ENCODE data around the gene MGST3.
"Not testable (repeated sequence)": the region's sequence is repeated elsewhere in the genome, so short reads cannot be mapped to it uniquely, and the experiment has no call there.

The MGST3 gene

DNA sequence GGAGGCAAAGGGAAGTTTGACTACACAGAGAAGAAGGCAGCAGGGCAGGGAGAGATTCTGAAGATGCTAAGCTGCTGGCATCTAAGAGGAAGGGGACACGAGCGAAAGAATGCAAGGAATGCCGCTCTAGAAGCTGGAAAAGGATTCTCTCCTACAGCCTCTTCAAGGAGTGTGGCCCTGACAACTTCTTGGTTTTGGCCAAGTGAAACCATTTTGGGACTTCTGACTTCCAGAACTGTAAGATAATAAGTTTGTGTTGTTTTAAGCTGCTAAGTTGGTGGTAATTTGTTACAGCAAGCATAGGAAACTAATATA is 28.5 kb downstream of the MGST3 start:
- no peak for DNase-seq

DNA sequence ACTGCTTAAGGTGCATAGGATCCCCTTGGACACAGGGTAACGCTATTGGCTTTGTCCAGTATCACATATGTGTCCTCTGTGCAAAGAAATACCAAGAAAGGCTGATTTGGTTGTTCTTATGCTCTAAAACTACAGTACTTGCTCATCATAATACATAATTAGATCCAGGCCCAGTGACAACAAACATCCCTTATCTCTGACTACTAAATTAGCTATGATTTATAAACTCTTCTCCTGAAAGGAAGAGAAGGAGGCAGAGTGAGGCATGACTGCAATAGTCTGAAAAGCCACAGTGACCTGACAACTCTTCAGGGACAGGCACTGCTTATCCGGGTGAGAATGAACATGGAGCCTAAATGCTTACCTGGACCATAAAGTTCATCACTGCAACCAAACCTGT is 30.7 kb downstream of the MGST3 start:
- DNase-seq: no peak

DNA sequence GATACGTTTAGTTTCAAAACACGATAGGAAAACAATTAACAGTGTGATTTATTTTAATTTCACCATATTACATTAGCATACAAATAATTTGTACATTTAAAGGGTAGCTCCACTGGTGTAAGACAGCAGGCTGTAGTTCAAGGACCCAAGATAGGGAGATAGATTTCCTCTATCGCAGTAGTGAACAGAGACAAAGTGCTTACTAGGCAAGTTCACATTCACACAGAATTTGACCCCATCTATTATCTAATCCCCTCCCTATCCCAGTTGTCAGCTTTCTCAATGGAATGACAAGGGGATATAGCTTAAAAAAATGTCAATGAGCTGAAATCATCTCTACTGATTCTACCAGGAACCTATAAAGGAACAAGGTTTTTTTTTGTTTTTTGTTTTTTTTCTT is 31.2 kb downstream of the MGST3 start:
- no peak for DNase-seq

DNA sequence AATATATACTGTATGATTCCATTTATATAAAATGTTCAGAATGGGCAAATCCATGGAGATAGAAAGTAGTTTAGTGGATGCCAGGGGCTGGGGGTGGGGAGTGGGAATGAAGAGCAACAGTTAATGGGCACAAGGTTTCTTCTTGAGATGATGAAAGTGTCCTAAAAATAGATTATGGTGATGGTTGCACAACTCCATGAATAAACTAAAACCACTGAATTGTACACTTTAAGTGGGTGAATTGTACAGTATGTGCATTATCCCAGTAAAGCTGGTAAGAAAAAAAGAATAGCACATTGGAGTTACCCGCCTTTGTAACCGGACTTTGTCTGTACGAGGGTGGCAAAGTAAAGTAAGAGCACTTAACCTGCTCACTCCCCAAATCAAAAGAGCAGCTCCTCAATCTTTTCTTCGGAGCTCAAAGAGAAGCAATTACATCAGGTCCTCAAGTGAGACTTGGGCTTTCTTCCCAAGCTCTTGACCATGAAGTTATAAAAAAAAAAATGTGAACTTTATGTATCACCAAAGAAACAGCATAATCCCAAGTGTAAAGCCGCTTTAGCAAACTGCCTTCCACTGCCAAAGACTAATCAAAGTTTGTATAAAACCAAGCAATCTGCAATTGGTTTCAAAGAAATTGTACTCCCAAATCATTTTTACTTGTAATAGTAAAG is 35.3 kb downstream of the MGST3 start:
- no peak for DNase-seq

DNA sequence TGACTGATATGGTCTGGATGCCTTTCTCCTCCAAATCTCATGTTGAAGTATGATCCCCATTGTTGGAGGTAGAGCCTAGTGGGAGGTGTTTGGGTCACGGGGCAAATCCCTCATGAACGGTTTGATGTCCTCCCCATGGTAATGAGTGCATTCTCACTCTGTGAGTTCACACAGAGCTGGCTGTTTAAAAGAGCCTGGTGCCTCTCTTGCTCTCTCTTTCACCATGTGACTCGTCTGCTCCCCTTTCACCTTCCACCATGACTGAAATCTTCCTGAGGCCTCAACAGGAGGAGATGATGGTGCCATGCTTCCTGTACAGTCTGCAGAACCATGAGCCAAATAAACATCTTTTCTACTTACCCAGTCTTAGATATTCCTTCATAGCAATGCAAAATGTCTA is 37.1 kb downstream of the MGST3 start:
- DNase-seq: no peak

DNA sequence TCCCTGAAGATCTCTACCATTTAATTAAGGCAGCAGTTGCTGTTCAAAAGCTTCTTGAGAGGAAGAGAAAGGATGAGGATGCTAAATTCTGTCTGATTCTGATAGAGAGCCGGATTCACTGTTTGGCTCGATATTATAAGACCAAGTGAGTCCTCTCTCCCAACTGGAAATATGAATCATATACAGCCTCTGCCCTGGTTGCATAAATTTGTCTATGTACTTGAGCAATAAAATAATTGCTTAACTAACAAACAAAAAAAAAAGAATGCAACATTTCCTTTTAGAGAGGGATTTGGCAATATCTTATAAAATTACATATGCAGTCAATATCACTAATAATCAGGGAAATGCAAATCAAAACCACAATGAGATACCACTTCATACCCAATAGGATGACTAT is 40.5 kb downstream of the MGST3 start:
- no peak for DNase-seq

DNA sequence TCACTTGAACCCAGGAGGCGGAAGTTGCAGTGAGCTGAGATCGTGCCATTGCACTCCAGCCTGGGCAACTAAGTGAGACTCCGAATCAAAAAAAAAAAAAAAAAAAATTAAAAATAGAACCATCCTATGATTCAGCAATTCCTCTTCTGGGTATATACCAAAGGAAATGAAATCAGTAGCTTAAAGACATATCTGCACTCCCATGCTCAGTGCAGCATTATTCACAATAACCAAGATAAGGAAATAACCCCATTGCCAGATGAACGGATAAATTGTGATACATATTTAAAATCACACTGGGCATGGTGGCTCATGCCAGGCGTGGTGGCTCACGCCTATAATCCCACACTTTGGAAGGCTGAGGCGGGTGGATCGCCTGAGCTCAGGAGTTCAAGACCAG is 43.6 kb downstream of the MGST3 start:
- DNase-seq: no peak

DNA sequence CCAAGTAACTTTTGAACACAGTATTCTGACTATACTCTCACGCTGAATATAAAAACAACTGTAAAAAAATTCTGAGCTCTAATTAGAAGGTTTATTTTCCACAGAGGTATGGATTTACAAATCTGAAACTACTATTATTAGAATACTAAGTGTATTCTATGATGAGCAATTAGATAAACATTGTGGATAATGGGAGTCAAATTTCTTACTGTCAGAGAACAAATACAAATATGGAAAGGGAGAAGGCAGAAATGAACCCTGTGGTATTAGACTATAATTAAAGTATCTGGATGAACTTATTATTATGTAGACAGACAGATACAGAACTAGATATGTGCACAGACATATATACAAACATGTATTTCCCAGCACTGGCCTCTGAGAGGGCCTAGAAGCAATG is 44.8 kb downstream of the MGST3 start:
- no peak for DNase-seq

DNA sequence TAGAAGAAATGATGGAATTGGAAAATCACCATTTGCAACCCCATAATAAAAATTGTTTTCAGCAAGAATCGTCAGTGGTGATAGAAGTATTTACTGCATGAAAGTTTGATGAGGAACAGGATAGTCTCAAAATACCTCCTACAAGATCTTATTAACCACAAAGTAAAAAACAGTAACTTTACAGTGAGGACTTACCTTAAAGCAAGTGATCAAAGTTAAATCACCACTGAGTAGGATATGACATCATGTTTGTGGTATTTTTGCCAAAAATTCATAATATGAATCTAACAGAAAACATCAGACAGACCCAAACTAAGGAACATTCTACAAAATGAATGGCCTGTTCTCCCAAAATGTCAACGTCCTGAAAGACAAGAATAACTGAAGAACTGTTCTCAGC is 47.5 kb downstream of the MGST3 start:
- DNase-seq: no peak

DNA sequence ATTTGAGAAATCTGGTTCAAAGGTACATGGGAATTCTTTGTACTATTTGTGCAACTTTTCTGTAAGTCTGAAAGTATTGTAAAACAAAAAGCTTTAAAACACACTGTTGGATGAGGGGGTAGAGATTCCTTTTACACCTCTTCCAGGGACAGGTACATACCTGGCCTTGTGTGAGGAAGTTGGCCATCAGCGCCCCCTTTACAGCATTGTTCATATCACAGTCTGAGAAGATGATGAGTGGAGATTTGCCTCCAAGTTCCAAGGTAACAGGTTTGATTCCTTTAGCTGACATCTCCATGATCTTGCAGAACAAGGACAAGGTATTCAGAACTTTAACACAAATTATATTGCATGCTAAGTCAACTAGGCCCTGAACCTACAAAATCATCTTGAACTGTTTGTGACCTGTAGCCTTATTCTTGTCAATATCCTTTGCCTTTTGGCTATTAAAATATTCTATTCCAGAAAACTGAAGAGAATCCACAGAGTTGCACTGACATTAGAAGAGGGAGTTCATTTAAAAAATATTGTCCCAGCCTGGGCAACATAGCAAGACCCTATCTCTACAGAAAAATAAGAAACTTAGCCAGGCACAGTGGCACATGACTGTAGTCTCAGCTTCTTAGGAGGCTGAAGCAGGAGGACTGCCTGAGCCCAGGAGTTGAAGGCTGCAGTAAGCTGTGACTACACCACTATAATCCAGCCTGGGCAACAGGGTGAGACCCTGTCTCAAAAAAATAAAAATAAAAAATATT is 48.4 kb downstream of the MGST3 start:
- DNase-seq: no peak

DNA sequence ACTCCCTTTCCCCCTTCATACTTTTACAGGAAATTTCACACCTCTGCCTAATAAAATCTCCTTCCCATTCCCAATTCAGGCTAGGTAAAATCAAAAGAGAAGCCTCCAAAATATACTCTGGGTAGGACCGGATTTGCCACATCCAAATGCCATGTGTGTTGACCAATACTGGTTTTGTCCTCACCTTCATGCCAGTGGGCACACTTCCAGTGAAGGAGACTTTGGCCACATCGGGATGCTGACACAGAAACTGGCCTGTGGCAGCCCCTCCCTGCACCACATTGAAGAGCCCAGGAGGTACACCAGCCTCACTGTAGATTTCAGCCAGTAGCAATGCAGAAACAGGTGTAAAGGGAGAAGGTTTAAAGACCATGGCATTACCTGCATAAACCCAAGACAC is 49.3 kb downstream of the MGST3 start:
- no peak for DNase-seq

DNA sequence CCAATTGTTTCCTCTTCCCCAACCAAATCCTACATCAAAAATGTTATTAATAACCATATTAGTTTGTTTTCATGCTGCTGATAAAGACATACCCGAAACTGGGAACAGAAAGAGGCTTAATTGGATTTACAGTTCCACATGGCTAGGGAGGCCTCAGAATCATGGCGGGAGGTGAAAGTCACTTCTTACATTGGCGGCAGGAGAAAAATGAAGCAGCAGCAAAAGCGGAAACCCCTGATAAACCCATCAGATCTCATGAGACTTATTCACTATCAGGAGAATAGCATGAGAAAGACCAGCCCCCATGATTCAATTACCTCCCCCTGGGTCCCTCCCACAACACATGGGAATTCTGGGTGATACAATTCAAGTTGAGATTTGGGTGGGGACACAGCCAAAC is 49.7 kb downstream of the MGST3 start:
- not testable (repeated sequence) for DNase-seq

DNA sequence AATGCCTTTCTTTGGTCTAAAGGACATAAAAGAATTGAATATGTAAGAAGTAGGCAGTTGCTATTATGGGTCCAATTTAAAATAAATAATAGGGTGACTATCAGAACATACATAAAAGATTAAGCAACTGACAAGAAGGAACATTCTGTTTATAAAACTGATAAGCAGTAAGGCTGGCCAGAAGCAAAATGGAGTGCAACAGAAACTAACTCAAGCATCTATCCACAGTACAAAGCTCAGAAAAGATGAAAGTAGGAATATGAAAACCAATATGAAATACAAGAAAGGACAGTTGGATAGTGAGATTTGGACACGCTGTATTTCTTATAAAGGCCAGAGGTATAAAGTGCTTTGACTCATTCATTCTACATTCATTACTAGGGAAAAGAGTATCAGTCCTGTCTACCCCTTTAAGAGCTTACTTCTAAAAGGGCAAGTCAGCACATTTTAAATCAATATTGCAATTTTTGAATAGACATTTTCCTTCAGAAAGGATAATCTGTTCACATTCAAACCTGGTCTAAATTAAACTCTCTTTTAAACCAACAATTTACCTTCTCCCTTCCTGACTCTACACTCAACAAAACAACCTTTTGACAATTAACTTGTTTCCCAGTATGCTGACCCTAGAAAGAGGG is 52.9 kb downstream of the MGST3 start:
- no peak for DNase-seq

DNA sequence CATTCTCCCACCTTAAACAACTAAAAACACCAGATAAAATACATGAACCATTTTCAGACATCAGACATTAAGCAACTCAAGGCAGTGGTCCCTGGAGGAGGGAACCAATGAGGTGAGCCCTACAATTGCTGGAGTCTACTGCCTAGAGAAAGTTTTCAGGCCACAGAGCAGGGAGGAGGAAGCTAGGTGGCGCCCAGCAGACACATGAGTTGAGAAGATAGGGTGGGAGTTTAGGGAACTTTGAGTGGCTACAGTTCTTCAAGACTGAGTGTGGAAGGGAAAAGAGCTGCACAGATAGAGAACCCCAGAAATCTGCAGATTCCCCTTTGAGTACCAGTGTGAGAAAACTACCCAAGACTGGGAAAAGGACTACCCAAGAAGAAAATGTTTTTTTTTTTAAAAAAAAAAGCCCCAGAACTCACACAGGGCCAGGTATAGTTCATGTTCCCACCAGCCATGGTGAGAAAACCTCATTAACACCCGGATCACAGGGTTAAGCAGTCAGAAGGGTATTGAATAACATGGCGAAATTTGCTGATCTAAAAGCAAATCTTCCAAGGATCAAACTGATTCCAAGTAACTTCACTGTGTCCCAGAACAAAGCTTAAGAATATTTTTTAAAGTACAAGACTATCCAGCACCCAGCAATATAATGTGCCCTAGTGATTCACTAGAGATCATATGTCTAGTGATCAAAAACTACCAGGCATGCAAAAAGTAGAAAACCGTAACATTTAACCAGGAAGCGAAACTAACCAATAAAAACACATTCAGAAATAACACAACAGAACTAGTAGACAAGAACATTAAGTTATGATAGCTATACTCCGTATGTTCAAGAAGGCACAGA is 55.3 kb downstream of the MGST3 start:
- DNase-seq: no peak

DNA sequence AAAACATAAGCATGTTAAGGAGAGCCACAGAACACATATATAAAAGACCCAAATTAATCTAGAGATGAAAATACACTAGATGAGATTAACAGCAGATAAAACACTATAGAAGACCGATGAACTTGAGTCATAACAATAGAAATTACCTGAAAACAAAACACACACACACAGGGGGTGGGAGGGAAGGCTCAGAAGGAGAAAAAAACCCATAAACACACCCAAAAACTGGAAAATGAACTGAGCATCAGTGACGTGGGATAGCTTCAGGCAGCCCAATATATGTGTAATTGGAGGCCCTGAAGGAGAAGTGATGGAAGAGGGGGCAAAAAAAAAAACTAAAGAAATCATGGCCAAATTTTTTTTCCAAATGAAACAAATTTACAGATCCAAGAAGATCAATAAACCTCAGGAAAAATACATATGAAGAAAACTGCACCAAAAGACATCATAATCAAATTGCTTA is 56.0 kb downstream of the MGST3 start:
- peak; percentile 9 for DNase-seq

DNA sequence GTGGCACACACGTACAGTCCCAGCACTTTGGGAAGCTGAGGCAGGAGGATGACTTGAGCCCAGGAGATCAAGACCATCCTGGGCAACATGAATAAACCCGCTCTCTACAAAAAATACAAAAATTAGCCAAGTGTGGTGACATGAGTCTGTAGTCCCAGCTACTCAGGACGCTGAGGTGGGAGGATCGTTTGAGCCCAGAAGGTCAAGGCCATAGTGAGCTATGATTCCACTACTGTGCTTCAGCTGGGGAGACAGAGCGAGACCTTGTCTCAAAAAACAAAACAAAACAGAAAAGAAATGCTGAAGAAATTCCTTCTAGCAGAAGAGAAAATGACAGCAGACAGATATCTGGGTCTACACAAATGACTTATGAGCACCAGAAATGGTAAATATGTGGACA is 57.0 kb downstream of the MGST3 start:
- DNase-seq: no peak

DNA sequence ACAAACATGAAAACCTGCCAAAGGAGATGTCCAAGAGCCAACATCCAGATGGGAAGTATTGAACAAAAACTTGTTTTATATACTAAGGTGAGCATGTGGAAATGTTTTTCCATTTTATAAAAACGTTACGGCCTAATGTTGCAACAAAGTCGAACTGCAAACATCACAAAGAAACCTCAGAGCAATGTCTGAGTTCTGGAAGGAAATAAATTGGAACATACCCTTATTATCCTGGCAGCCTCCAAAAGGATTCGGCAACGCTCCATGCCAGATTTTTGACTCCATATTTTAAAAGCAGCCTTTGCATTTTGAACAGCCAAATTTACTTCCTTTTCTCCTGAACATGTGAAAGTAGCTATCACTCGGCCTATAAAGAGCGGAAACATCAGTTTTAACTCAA is 64.0 kb downstream of the MGST3 start:
- DNase-seq: no peak

DNA sequence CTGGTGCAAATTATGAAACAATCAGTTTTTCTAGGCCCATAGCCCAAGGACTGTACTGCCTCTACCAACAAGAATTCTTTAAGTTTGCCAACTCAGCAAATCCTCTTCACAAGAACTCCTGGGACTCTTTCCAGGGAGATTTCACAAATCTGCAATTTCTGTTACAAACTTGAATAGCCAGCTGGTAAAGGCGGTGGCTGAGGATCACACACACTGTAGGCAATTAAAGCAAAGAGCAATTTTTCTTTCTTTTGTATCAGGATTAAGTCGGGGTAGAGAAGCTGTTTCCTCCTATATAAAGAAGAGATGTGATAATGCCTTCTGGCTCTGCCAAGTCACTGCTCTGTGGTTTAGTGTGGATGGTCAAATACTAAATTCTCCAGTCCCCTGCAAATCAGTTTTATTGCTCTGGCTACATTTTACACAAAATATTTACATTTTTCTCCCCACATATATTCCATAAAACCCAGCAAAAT is 65.6 kb downstream of the MGST3 start:
- DNase-seq: no peak

DNA sequence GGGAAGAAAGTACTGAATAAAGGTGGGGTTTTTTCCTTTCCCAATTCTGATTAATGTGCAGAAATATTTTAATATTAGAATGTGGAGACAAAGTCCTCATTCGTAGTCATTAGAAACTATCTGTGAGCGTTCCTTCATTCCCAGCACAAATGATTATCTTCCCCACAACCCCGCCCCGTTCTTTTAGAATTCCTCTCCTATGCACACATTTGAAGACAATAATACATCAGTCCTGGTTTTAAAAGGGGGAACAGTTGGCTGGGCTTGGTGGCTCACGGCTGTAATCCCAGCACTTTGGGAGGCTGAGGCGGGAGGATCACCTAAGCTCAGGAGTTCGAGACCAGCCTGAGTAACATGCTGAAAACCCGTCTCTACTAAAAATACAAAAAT is 66.5 kb downstream of the MGST3 start:
- no peak for DNase-seq

DNA sequence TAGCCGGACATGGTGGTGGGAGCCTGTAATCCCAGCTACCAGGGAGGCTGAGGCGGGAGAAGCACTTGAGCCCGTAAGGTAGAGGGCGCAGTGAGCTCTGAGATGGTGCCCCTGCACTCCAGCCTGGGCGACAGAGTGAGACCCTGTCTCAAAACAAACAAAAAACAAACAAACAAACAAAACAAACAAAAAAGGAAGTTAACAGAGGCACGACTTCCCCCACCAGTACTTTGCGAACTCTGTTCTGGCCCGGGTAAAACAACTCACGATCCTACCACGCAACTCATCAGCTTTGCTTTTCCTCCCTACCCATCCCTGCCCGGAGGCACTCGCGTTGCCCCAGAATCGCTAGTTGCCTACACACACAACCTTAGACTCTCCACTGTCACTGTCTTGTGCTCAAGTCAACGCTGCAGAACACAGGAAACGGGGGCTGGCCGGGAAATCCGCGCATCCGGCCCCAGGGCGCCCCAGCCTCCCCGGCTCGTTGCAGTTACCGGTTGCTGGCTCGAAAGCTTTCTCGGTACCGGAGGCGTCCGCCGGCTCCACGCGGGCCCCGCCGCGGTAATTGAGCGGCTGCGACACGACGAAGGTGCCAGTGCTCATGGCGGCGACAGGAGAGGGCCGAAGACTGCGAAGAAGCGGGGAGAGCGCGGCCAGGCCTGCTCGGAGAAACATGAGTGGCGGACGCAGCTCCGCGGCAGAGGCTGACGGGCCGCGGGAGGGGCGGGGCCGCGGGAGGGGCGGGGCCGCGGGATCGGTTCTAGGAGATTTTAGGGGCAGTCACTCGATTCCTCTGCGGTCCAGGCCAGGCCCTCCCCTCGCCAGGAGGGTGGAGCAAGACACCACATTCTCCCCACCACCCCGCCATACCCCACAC is 67.1 kb downstream of the MGST3 start, which contains the start of gene ALDH9A1:
Gene ALDH9A1 (minus strand): TSS at position 682 of the 880 bp plus-strand sequence. CDS start 4 bp downstream, at position 678.
- peak; percentile 93 for DNase-seq

DNA sequence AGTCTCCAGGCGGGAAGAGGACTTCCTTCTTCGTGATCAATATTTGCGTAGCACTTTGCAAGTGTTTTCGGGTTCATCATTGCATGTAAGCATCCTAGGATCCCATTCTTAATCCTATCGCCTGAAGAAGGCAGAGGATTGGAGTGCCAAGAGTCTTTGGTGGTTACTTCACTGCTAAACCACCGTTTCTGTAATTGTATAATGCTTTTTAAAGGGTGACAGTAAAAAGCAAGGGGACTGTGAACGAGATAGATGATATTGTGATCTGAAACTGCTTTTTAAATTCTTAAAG is 67.7 kb downstream of the MGST3 start:
- no peak for DNase-seq

DNA sequence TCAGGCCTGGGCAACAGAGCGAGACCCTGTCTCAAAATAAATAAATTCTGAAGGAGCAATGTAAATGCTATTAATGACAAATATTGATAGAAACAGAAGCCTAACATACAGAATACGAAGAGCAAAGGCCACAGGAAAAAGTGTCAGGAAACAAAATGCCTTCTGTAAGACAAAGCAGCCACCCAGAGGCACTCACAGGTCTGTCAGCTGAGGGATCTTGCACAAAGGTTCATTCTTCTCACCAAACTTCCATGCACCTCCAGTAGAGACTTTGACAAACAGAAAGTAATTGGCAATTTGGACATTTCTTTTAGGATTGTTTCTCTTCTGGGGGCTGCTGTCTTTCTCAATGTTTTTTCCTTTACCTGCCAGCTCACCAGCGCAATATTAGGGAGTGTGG is 68.5 kb downstream of the MGST3 start:
- DNase-seq: no peak
